Effector memory CD4-positive, alpha-beta T cell (primary cell): ENCODE results near the gene SNRNP40.
A peak's percentile ranks its signal among the peaks of the same experiment; 100 is the strongest.

Experiments used
- DNase-seq, 3 donors: peaks; one replicate each; pipeline ENCODE4 v3.0.0-alpha.2; 2020
- H3K27ac ChIP-seq: 2 replicates; pipeline ENCODE4 v1.7.0; 2013; ENCODE audit warnings: mild to moderate bottlenecking, low read length, moderate library complexity; ENCODE audit not compliant: insufficient read depth, poor library complexity, severe bottlenecking
- H3K27me3 ChIP-seq: replicated peaks from 2 replicates; pipeline ENCODE4 v1.7.0; 2013; ENCODE audit warnings: mild to moderate bottlenecking, low read length; ENCODE audit not compliant: insufficient read depth, control insufficient read depth, poor library complexity, severe bottlenecking
- H3K36me3 ChIP-seq: 2 replicates; pipeline ENCODE4 v1.7.0; 2013; ENCODE audit warnings: mild to moderate bottlenecking, low read length, moderate library complexity; ENCODE audit not compliant: control insufficient read depth, insufficient read depth
- H3K4me1 ChIP-seq: 2 replicates; pipeline ENCODE4 v1.7.0; 2013; ENCODE audit warnings: low read length, mild to moderate bottlenecking; ENCODE audit not compliant: control insufficient read depth, insufficient read depth, poor library complexity, severe bottlenecking
- H3K4me3 ChIP-seq: 2 replicates; pipeline ENCODE4 v1.7.0; 2013; ENCODE audit warnings: low read length, low read depth, mild to moderate bottlenecking; ENCODE audit not compliant: insufficient read depth, poor library complexity, severe bottlenecking
- H3K9me3 ChIP-seq: 2 replicates; pipeline ENCODE4 v1.7.0; 2013; ENCODE audit warnings: mild to moderate bottlenecking, low read length, moderate library complexity; ENCODE audit not compliant: control insufficient read depth

The SNRNP40 gene

DNA sequence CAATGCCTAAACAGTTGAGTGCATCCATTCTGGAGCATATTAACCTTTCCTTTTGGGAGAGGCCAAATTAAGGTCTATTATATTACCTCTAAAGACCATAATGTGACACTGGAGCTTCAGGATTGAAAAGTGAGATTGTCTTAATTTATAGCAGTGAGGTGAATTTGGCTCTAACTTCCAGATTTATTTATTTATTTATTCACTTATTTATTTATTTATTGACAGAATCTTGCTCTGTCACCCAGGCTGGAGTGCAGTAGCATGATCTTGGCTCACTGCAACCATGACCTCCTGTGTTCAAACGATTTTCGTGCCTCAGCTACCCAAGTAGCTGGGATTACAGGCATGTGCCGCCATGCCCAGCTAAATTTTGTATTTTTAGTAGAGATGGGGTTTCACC is 19.3 kb upstream of the SNRNP40 start:
- no peak for DNase-seq
- Histone ChIP-seq H3K27me3 (no peaks in the 10 kb centered on the region), H3K27ac (no peak overlapping the region), H3K36me3 (peaks cover 53% of the 10 kb centered on the region), H3K4me3 (no peak overlapping the region), H3K9me3 (no peaks in the 10 kb centered on the region), H3K4me1 (no peaks in the 10 kb centered on the region)

DNA sequence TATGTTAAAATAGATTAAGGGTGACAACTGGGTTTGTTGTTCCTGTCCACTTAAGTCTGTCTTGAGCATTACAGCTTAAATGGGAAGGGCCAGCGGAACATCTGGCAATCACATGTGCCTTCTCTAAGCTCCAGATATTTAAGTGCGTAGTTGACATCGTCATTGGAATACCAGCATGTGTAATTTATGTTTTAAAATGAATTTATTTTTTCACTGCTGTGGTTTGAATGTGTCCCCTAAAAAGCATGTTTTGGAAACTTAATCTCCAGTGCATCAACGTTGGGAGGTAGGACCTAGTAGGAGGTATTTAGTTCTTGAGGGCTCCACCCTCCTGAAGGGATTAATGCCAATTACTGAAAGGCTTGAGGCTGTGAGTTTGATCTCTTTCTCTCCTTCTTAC is 13.6 kb upstream of the SNRNP40 start:
- Histone ChIP-seq H3K4me1 (no peaks in the 10 kb centered on the region), H3K27me3 (no peaks in the 10 kb centered on the region), H3K4me3 (no peak overlapping the region), H3K9me3 (no peaks in the 10 kb centered on the region), H3K27ac (no peak overlapping the region), H3K36me3 (peaks cover 38% of the 10 kb centered on the region)
- no peak for DNase-seq

DNA sequence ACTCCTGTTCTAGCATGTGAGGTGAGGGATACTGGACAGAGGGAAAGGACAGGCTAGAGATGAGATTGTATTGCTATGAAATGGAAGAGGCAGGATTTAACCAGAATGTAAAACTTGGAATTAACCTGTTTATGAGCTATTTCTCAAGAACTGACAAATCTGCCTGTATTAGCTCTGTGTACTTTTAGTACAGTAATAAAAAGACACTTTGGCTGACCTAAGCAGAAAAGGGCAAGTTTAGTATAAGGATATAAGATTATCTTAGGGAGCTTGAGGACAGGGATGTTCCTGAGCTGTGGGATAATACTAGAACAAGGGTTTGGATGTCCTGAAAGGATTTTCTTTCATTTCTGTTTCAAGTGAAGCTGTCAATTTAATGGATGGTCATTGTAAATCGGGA is 11.4 kb upstream of the SNRNP40 start:
- no peak for DNase-seq
- no peak overlapping the region for H3K4me3 ChIP-seq
- H3K9me3 ChIP-seq, result no peaks in the 10 kb centered on the region
- H3K27me3 ChIP-seq, result no peaks in the 10 kb centered on the region
- no peak overlapping the region for H3K27ac ChIP-seq
- H3K4me1 ChIP-seq, result no peaks in the 10 kb centered on the region
- peaks cover 21% of the 10 kb centered on the region for H3K36me3 ChIP-seq

DNA sequence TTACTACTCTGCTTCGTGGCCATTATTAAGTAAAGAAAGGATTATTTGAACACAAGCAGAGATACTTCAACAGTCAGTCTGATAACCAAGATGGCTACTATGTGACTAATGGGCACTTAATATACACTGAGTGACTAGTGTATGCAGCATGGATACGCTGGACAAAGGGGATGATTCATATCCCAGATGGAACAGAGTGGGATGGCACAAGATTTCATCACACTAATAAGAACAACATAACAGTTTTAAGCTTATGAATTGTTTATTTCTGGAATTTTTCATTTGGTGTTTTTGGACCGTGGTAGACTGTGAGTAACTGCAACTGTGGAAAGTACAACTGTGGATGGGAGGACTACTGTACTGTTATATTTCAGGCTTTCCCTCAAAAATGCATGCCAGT is 9.7 kb upstream of the SNRNP40 start:
- no peak for DNase-seq
- Histone ChIP-seq H3K27me3 (no peaks in the 10 kb centered on the region), H3K9me3 (no peaks in the 10 kb centered on the region), H3K27ac (no peak overlapping the region), H3K4me3 (no peak overlapping the region), H3K36me3 (peaks cover 12% of the 10 kb centered on the region), H3K4me1 (no peaks in the 10 kb centered on the region)

DNA sequence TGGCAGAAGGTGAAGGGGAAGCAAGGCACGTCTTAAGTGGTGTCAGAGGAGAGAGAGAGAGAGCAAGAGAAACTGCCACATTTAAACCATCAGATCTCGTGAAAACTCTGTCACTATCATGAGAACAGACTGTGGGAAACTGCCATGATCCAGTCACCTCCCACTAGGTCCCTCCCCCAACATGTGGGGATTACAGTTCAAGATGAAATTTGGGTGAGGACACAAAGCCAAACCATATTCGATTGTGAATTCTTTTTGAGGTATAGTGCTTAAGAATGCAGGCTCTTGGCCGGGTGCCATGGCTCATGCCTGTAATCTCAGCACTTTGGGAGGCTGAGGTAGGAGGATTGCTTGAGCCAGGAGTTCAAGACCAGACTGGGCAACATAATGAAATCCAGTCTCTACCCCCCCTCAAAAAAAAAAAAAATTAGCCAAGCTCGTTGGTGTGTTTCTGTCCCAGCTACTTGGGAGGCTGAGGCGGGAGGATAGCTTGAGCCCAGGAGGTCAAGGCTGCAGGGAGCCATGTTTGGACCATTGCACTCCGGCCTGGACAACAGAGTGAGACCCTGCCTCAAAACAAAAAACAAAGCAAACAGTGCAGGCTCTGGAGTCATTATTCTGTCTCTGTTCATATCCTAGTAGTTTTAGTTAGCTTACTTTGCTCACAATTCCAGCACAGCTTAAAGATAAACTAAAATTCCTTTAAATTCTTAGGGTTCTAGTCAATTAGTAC is 6.3 kb upstream of the SNRNP40 start:
- no peak for DNase-seq
- H3K4me3 ChIP-seq, result no peak overlapping the region
- no peaks in the 10 kb centered on the region for H3K9me3 ChIP-seq
- H3K36me3 ChIP-seq, result peaks cover 6% of the 10 kb centered on the region
- no peaks in the 10 kb centered on the region for H3K4me1 ChIP-seq
- H3K27ac ChIP-seq, result no peak overlapping the region
- no peaks in the 10 kb centered on the region for H3K27me3 ChIP-seq

DNA sequence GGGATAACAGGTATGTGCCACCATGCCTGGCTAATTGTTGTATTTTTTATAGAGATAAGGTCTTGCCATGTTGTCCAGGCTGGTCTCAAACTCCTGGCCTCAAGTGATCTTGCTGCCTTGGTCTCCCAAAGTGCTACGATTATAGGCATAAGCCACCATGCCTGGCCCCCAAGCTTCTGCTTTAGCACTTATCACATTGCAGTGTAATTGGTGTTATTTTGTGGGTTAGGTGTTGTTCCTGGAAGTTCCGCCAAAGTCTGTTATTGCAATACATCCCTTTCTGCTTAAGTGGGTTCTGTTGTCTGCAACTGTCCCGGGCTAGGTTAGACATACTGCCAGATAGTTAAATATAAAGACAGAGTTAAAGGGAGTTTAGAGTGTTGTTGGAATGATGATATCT is 3.6 kb upstream of the SNRNP40 start:
- no peak for DNase-seq
- Histone ChIP-seq H3K27me3 (no peaks in the 10 kb centered on the region), H3K27ac (no peak overlapping the region), H3K36me3 (no peaks in the 10 kb centered on the region), H3K9me3 (no peaks in the 10 kb centered on the region), H3K4me1 (peaks cover 10% of the 10 kb centered on the region), H3K4me3 (no peak overlapping the region)

DNA sequence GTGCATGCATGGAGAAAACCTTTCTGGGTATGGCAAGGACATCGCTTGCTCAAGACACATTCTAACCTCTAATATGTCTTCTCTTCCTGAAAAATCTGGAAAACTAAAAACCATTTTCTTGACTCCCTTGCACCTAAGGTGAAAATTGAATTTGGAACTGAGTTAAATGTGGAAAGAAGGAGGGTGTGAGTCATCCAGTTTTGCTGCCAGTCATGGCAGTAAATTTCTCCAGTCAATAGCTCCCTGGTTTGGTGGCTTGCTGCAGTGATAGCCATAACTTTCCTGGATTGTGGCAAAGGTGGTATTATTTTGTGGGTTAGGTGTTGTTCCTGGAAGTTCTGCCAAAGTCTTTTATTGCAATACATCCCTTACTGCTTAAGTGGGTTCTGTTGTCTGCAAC is 2.8 kb upstream of the SNRNP40 start:
- DNase-seq, result no peak
- no peaks in the 10 kb centered on the region for H3K27me3 ChIP-seq
- no peaks in the 10 kb centered on the region for H3K9me3 ChIP-seq
- H3K4me1 ChIP-seq, result peaks cover 10% of the 10 kb centered on the region
- no peaks in the 10 kb centered on the region for H3K36me3 ChIP-seq
- H3K4me3 ChIP-seq, result no peak overlapping the region
- H3K27ac ChIP-seq, result no peak overlapping the region

DNA sequence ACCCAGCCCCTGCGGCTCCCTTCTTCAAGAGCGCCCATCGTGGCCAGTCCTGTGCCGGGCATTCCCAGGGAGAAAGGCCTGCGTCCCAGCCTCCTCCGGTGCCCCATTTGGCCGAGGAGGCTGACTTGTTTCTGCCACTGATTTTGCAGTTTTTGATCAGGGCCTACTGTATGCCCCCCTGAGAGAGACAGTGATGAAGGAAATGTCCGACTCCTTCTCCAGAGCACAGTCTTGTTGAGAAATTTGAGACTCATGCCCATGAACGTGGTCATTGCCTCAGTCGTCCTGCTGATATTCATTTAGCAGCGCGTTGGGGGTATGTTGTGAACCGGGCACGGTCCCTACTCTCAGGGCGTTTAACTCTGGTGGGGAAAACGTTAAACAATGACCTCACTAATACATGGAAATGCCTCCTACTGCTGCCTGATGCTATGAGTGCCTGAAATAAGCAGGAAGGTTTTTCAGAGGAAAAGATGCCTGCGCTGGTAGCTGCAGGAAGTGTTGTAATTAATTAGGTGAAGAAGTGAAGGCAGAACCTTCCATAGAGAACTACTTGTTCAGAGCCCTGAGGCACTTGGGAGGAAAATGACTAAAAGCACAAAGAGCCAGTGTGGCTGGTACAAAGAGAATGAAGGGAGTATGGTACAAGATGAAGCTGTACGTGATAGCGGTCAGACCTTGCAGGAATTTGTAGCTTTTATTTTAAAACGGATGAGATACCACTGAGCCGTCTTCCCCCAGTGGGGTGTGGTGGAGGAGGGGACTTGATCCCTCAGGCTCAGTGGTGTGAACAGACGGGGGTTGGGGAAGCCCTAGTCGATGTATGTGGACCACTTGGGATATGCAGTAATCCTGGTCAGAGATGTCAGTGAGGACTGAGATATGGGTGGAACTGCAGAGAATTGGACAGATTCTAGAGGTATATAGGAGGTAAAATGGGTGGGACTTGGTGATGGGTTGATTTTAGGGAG is 974 bp upstream of the SNRNP40 start:
- no peaks in the 10 kb centered on the region for H3K27me3 ChIP-seq
- H3K4me3 ChIP-seq, result peak overlapping the region; percentile 75
- peak overlapping the region; percentile 74 for H3K27ac ChIP-seq
- H3K9me3 ChIP-seq, result no peaks in the 10 kb centered on the region
- H3K36me3 ChIP-seq, result peaks cover 11% of the 10 kb centered on the region
- peaks cover 10% of the 10 kb centered on the region for H3K4me1 ChIP-seq
- DNase-seq, result no peak

DNA sequence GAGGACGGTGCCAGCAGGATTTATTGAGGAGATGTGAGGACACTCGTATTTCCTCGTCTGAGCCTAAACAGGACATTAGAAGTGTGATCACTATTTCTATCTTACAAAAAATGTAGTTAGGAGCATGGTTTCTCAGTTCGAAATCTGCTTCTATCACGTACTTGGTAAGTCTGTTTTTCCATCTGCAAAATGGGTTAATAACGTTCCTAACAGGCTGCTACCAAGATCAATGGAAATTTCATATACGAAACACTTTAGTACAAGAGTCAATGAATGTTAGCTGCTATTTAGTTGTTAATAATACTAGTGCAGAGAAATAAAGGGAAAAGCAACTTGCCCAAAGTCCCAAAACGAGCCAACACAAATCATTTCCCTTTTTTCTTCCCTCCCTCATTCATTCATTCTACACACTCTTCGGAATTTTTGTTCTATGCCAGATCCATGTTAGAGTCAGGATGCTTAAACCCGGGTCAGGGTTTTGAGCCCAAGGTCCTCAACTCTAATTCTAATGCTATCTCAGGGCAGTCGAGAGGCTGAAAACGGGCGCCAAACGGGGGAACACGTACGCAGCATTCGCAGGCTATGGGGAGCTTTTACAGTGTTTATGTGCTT is 608 bp downstream of the SNRNP40 start:
- Histone ChIP-seq H3K4me1 (peaks cover 10% of the 10 kb centered on the region), H3K4me3 (peak overlapping the region; percentile 74), H3K27ac (peak overlapping the region; percentile 82), H3K36me3 (peaks cover 27% of the 10 kb centered on the region), H3K9me3 (no peaks in the 10 kb centered on the region), H3K27me3 (no peaks in the 10 kb centered on the region)
- no peak for DNase-seq

DNA sequence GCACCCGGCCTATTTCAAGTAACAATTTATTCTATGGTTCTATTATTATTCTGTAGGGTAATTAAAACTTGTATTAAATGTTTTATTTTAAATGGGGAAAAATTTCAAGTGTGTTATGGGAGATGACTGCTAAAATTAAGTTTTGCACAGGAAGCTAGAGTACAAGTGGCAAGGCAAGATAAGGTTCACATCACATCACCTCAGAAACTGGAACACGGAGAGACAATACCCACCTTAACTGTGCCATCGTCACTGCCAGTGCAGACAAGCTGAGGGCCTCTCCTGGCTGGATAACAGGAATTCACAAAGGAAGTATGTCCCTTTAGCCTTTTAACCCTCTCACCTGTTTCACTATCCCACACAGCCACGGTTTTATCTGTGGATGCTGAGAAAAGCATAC is 7.6 kb downstream of the SNRNP40 start:
- H3K36me3 ChIP-seq, result peaks cover 74% of the 10 kb centered on the region
- H3K27ac ChIP-seq, result no peak overlapping the region
- H3K4me1 ChIP-seq, result no peaks in the 10 kb centered on the region
- no peak for DNase-seq
- no peak overlapping the region for H3K4me3 ChIP-seq
- H3K27me3 ChIP-seq, result no peaks in the 10 kb centered on the region
- H3K9me3 ChIP-seq, result no peaks in the 10 kb centered on the region
